ENCODE measurements around the gene SMCO2.

Gene SMCO2

GRCh38 chr12:27437839-27438238, 8.7 kb upstream of the SMCO2 start:
- H3K9me3 ChIP-seq (ENCODE audit: severe bottlenecking) = no peaks in the 10 kb centered on the region
- TF ChIP-seq CTCF (IDR thresholded peaks at IDR 0.05; ENCODE audit: low read depth, low read length) = no peak
- no peak for DNase-seq
- no peaks in the 10 kb centered on the region for H3K36me3 ChIP-seq
- H3K27me3 ChIP-seq (ENCODE audit: insufficient read depth, low read depth, severe bottlenecking) = no peaks in the 10 kb centered on the region
- H3K27ac ChIP-seq = no peak overlapping the region
- H3K4me3 ChIP-seq (ENCODE audit: low read depth, low read length) = no peak overlapping the region

GRCh38 chr12:27447761-27448160, 1.2 kb downstream of the SMCO2 start:
- Histone ChIP-seq H3K27me3 (ENCODE audit: insufficient read depth, low read depth, severe bottlenecking) (no peaks in the 10 kb centered on the region), H3K4me3 (ENCODE audit: low read depth, low read length) (no peak overlapping the region), H3K36me3 (no peaks in the 10 kb centered on the region), H3K27ac (no peak overlapping the region), H3K9me3 (ENCODE audit: severe bottlenecking) (peaks cover 5% of the 10 kb centered on the region)
- no peak for TF ChIP-seq CTCF (IDR thresholded peaks at IDR 0.05; ENCODE audit: low read depth, low read length)
- DNase-seq = no peak

GRCh38 chr12:27449026-27449425, 2.5 kb downstream of the SMCO2 start:
- H3K4me3 ChIP-seq (ENCODE audit: low read depth, low read length) = no peak overlapping the region
- H3K27me3 ChIP-seq (ENCODE audit: insufficient read depth, low read depth, severe bottlenecking) = no peaks in the 10 kb centered on the region
- H3K27ac ChIP-seq = no peak overlapping the region
- DNase-seq = no peak
- no peaks in the 10 kb centered on the region for H3K36me3 ChIP-seq
- TF ChIP-seq CTCF (IDR thresholded peaks at IDR 0.05; ENCODE audit: low read depth, low read length) = no peak
- peaks cover 5% of the 10 kb centered on the region for H3K9me3 ChIP-seq (ENCODE audit: severe bottlenecking)

- TF ChIP-seq CTCF (IDR thresholded peaks at IDR 0.05; ENCODE audit: low read depth, low read length) = no peak
- peaks cover 5% of the 10 kb centered on the region for H3K9me3 ChIP-seq (ENCODE audit: severe bottlenecking)
Observed at GRCh38 chr12:27449893-27450534, 3.5 kb downstream of the SMCO2 start.

GRCh38 chr12:27451036-27451825, 4.7 kb downstream of the SMCO2 start:
- H3K9me3 ChIP-seq (ENCODE audit: severe bottlenecking) = peaks cover 2% of the 10 kb centered on the region
- no peaks in the 10 kb centered on the region for H3K27me3 ChIP-seq (ENCODE audit: insufficient read depth, low read depth, severe bottlenecking)
- DNase-seq = no peak
- H3K36me3 ChIP-seq = no peaks in the 10 kb centered on the region
- no peak overlapping the region for H3K27ac ChIP-seq
- no peak overlapping the region for H3K4me3 ChIP-seq (ENCODE audit: low read depth, low read length)
- no peak for TF ChIP-seq CTCF (IDR thresholded peaks at IDR 0.05; ENCODE audit: low read depth, low read length)

More at GRCh38 chr12:27449893-27450534, 3.5 kb downstream of the SMCO2 start:
- Histone ChIP-seq H3K36me3 (no peaks in the 10 kb centered on the region), H3K27me3 (ENCODE audit: insufficient read depth, low read depth, severe bottlenecking) (no peaks in the 10 kb centered on the region), H3K27ac (no peak overlapping the region), H3K4me3 (ENCODE audit: low read depth, low read length) (no peak overlapping the region)
- no peak for DNase-seq
